GM12875 (cell line): ENCODE measurements around the gene HPCA.

Experiments used
- H3K4me3 ChIP-seq: one replicate; pipeline ENCODE4 v1.5.1; 2011; ENCODE audit warnings: low read depth, low read length, control low read depth
- TF ChIP-seq, protein P1 (sequence below): IDR thresholded peaks from 2 replicates; pipeline ENCODE4 v1.5.1; 2011; ENCODE audit warnings: low read depth, mild to moderate bottlenecking, control low read depth, inconsistent platforms, low read length, moderate library complexity, borderline replicate concordance; ENCODE audit not compliant: insufficient read depth

The HPCA gene

DNA sequence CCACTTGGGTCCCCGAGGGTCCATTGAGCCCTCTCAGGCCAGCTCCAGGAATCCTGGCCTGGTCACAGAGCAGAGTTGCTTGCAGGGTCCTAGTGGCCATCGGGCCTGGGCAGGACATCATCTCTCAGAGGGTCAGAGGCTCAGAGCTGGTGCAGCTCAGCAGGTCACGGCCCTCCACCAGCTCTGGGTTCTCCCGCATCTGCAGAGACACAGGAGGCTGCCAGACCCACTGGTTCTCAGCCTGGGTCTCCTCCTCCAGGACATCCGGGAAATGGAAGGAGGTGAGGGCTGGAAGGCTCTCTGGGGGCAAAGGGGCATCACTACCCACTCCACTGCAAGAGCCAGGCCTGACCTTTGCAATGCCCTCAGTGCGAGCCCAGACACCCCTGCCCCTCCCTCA is 8.4 kb downstream of the HPCA start:
- TF ChIP-seq, protein P1, sequence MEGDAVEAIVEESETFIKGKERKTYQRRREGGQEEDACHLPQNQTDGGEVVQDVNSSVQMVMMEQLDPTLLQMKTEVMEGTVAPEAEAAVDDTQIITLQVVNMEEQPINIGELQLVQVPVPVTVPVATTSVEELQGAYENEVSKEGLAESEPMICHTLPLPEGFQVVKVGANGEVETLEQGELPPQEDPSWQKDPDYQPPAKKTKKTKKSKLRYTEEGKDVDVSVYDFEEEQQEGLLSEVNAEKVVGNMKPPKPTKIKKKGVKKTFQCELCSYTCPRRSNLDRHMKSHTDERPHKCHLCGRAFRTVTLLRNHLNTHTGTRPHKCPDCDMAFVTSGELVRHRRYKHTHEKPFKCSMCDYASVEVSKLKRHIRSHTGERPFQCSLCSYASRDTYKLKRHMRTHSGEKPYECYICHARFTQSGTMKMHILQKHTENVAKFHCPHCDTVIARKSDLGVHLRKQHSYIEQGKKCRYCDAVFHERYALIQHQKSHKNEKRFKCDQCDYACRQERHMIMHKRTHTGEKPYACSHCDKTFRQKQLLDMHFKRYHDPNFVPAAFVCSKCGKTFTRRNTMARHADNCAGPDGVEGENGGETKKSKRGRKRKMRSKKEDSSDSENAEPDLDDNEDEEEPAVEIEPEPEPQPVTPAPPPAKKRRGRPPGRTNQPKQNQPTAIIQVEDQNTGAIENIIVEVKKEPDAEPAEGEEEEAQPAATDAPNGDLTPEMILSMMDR, result no peak
- no peak overlapping the region for H3K4me3 ChIP-seq

- no peak overlapping the region for H3K4me3 ChIP-seq
- TF ChIP-seq, protein P1, result no peak
Observed at GRCh38 chr1:32895325-32896215, 9.3 kb downstream of the HPCA start.

DNA sequence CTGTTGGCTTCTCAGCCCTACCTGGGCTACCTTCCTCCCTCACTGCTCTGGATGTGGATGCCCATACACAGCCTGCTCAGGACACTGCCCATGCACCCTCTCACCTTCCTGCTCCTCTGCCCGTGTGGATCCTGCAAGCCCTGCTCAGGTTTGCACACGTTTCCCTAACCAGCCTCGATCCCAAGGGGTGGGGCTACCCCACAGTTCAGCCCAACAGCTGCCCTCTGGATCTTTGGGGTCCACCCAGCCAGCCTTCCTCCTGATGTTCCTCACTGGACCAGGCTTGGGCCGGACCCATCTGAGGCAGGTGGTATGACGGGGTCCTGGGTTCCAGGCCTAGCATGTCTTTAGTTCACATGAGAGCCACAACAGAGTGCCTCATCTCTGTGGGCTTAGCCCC is 10.2 kb downstream of the HPCA start:
- TF ChIP-seq, protein P1, result no peak
- H3K4me3 ChIP-seq, result no peak overlapping the region

GRCh38 chr1:32897082-32898049 is 11.1 kb downstream of the HPCA start:
- no peak overlapping the region for H3K4me3 ChIP-seq
- TF ChIP-seq, protein P1, result no peak

GRCh38 chr1:32898056-32898455 is 11.8 kb downstream of the HPCA start:
- TF ChIP-seq, protein P1, result no peak
- no peak overlapping the region for H3K4me3 ChIP-seq

DNA sequence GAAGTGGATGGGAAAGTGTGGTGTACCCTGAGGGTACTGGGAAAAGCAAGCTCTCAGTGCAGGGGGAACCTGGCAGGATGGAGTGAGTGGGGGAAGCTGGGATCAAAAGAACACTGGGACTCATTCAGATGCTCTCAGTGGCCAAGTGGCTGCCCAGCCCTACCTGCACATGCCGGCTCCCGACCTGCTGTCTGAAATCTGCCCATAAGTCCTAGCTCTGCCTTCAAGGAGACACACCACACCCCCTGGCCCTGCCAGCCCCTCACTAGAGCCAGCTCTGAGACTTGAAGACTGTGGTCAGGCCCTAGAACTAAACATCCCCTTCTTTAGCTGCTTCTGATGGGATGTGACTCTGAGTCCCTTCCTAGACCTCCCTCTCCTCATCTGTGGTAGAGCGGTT is 12.7 kb downstream of the HPCA start:
- no peak overlapping the region for H3K4me3 ChIP-seq
- TF ChIP-seq, protein P1, result no peak
